COLO668 (cell line): ENCODE results near the gene MTMR10.

Experiments
- DNase-seq: peaks from one replicate; lab custom pipeline; 2025; ENCODE audit not compliant: unreplicated experiment; lab: John Stamatoyannopoulos, UW

The MTMR10 gene

GRCh38 chr15:30958219-30958618, 33.2 kb downstream of the MTMR10 start:
- no peak for DNase-seq

- DNase-seq, result no peak
Measured at GRCh38 chr15:30956216-30957124, 35.0 kb downstream of the MTMR10 start.

- DNase-seq, result no peak
Measured at GRCh38 chr15:30954674-30955073, 36.8 kb downstream of the MTMR10 start.

GRCh38 chr15:30953731-30954378, 37.6 kb downstream of the MTMR10 start:
- DNase-seq, result no peak

- DNase-seq, result no peak
Measured at GRCh38 chr15:30953183-30953582, 38.2 kb downstream of the MTMR10 start.

- DNase-seq, result no peak
Measured at GRCh38 chr15:30943654-30944335, 47.6 kb downstream of the MTMR10 start.

- no peak for DNase-seq
Measured at GRCh38 chr15:30941520-30941919, 49.9 kb downstream of the MTMR10 start.

- no peak for DNase-seq
Measured at GRCh38 chr15:30940359-30940758, 51.1 kb downstream of the MTMR10 start.

GRCh38 chr15:30939161-30939560, 52.3 kb downstream of the MTMR10 start:
- DNase-seq, result no peak

GRCh38 chr15:30933293-30933692, 58.1 kb downstream of the MTMR10 start:
- DNase-seq, result no peak

- no peak for DNase-seq
Measured at GRCh38 chr15:30930422-30930821, 61.0 kb downstream of the MTMR10 start.

- no peak for DNase-seq
Measured at GRCh38 chr15:30929982-30930381, 61.4 kb downstream of the MTMR10 start.

GRCh38 chr15:30929064-30929669, 62.3 kb downstream of the MTMR10 start:
- DNase-seq, result peak; percentile 46

- DNase-seq, result no peak
Measured at GRCh38 chr15:30928076-30928475, 63.4 kb downstream of the MTMR10 start.

GRCh38 chr15:30927148-30927761, 64.2 kb downstream of the MTMR10 start:
- DNase-seq, result no peak

- no peak for DNase-seq
Measured at GRCh38 chr15:30926161-30926560, 65.3 kb downstream of the MTMR10 start.

GRCh38 chr15:30925686-30926085, 65.7 kb downstream of the MTMR10 start:
- no peak for DNase-seq

- no peak for DNase-seq
Measured at GRCh38 chr15:30924353-30924752, 67.1 kb downstream of the MTMR10 start.

- DNase-seq, result no peak
Measured at GRCh38 chr15:30923429-30923828, 68.0 kb downstream of the MTMR10 start.

GRCh38 chr15:30922480-30923311, 68.7 kb downstream of the MTMR10 start:
- DNase-seq, result no peak
